GM12801 (cell line): Measurements from ENCODE around the gene TUBGCP3.

Experiments used
- CTCF ChIP-seq: IDR thresholded peaks from one replicate; pipeline ENCODE4 v1.5.1; 2011; ENCODE audit warnings: control low read depth; ENCODE audit not compliant: insufficient read length; ENCODE audit errors: extremely low read depth

The TUBGCP3 gene

GRCh38 chr13:112513761-112514160 lies 74.2 kb downstream of the TUBGCP3 start:
- no peak for TF ChIP-seq CTCF

- TF ChIP-seq CTCF = no peak
These were observed 76.8 kb downstream of the TUBGCP3 start for GRCh38 chr13:112510987-112511685.

- no peak for TF ChIP-seq CTCF
These were observed 77.8 kb downstream of the TUBGCP3 start for GRCh38 chr13:112510002-112510780.

- no peak for TF ChIP-seq CTCF
These were observed 78.8 kb downstream of the TUBGCP3 start for GRCh38 chr13:112509190-112509589.

- TF ChIP-seq CTCF = no peak
These were observed 81.9 kb downstream of the TUBGCP3 start for GRCh38 chr13:112506046-112506445.

GRCh38 chr13:112496166-112496565 lies 91.8 kb downstream of the TUBGCP3 start:
- no peak for TF ChIP-seq CTCF

- TF ChIP-seq CTCF = no peak
These were observed 92.5 kb downstream of the TUBGCP3 start for GRCh38 chr13:112495465-112495864.
